Duodenal mucosa (tissue), 2 donors: ENCODE data around the gene ABR.

ENCODE experiments used
- H3K27ac ChIP-seq: one replicate; pipeline ENCODE4 v1.7.0; 2013; ENCODE audit warnings: low read depth, low read length
- H3K27me3 ChIP-seq, 2 donors: one replicate each; pipeline ENCODE4 v1.7.0; 2013; ENCODE audit warnings: low read length in 2 of 2, control low read depth in 1 of 2; ENCODE audit not compliant: insufficient read depth in 2 of 2, control insufficient read depth in 1 of 2
- H3K36me3 ChIP-seq, 2 donors: one replicate each; pipeline ENCODE4 v1.7.0; 2013; ENCODE audit warnings: low read length in 2 of 2, control low read depth in 1 of 2; ENCODE audit not compliant: insufficient read depth in 2 of 2, control insufficient read depth in 1 of 2
- H3K4me1 ChIP-seq, 2 donors: one replicate each; pipeline ENCODE4 v1.7.0; 2013; ENCODE audit warnings: low read length in 2 of 2, control low read depth in 1 of 2; ENCODE audit not compliant: insufficient read depth in 2 of 2, control insufficient read depth in 1 of 2
- H3K4me3 ChIP-seq, 2 donors: one replicate each; pipeline ENCODE4 v1.7.0; 2013; ENCODE audit warnings: low read length in 2 of 2, low read depth in 1 of 2
- H3K9ac ChIP-seq, 2 donors: one replicate each; pipeline ENCODE4 v1.7.0; 2013; ENCODE audit warnings: low read length in 2 of 2, low read depth in 1 of 2
- H3K9me3 ChIP-seq, 2 donors: one replicate each; pipeline ENCODE4 v1.7.0; 2013; ENCODE audit warnings: low read length in 2 of 2, control low read depth in 1 of 2; ENCODE audit not compliant: control insufficient read depth in 1 of 2

The ABR gene

GRCh38 chr17:1011138-1011537, 168.6 kb downstream of the ABR start:
- Histone ChIP-seq H3K4me3 (no peak overlapping the region), H3K36me3 (peaks cover 35 to 65% of the 10 kb centered on the region in 2 donors), H3K9ac (no peak overlapping the region), H3K4me1 (no peaks in the 10 kb centered on the region), H3K27ac (no peak overlapping the region), H3K9me3 (no peaks in the 10 kb centered on the region), H3K27me3 (no peaks in the 10 kb centered on the region)

DNA sequence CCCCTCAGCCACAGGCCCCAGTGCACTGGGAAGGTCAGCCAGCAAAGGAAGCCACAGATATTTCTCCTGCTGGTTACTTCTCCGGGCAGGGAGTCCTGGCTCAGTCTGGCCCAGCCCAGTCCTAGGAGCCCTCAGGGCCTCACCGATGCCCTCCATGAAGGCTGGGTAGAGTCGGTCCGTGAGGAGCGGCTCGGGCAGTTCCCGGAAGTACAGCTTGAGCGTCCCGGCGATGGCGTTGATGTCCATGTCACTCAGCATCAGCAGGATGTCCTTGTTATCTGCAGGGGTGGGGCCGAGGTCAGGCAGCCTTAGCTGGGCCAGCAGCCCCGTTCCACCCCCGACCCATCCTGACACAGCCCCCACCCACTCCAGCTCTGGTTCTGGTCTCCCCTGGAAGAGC, 169.2 kb downstream of the ABR start:
- peaks cover 36 to 71% of the 10 kb centered on the region in 2 donors for H3K36me3 ChIP-seq

GRCh38 chr17:1010086-1010450, 169.7 kb downstream of the ABR start:
- Histone ChIP-seq H3K36me3 (peaks cover 38 to 76% of the 10 kb centered on the region in 2 donors), H3K4me3 (no peak overlapping the region), H3K4me1 (no peaks in the 10 kb centered on the region), H3K9me3 (no peaks in the 10 kb centered on the region), H3K27me3 (no peaks in the 10 kb centered on the region), H3K27ac (no peak overlapping the region), H3K9ac (no peak overlapping the region)

More for the DNA sequence above, 169.2 kb downstream of the ABR start:
- Histone ChIP-seq H3K9me3 (no peaks in the 10 kb centered on the region), H3K4me1 (no peaks in the 10 kb centered on the region), H3K4me3 (no peak overlapping the region), H3K27me3 (no peaks in the 10 kb centered on the region), H3K27ac (no peak overlapping the region), H3K9ac (no peak overlapping the region)

DNA sequence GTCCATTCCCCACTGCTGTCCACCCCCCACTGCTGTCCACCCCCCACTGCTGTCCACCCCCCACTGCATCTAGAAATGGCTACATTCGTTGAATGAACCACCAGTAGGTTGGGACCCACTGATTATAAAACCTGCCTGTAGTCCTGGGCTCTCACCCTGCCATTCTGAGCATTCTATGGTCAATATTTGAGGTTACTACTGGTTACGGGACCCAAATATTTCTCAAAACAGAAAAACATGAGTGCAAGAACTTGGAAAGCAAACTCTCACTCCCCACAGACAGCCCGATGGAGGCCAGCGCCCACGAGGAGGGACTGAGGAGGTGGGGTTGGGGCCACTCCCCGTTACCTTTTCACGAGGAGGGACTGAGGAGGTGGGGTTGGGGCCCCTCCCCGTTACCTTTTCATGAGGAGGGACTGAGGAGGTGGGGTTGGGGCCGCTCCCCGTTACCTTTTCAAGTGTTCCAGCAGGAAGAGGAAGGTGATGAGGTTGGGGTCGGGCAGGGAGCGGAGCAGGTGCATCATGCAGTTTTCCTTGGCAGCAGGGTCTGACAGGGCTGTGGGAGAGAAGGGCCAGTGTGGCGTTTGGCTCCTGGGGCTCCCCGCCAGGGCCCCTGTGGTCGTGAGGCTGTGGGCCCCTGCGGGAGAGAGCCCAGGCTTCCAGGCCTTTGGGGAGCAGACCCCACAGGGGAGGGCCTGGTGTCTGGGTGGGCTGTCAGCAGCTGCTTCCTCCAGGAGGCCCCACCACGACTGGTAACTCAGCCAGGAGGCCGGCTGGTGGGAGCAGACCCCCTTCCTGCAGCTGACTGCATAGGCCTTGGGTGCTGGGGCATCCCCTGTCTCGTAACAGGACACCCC, 170.3 kb downstream of the ABR start:
- H3K36me3 ChIP-seq, result peaks cover 41 to 82% of the 10 kb centered on the region in 2 donors
- no peaks in the 10 kb centered on the region for H3K4me1 ChIP-seq
- H3K27me3 ChIP-seq, result no peaks in the 10 kb centered on the region
- H3K9ac ChIP-seq, result no peak overlapping the region
- H3K9me3 ChIP-seq, result no peaks in the 10 kb centered on the region
- H3K27ac ChIP-seq, result no peak overlapping the region
- H3K4me3 ChIP-seq, result no peak overlapping the region

- no peak overlapping the region for H3K9ac ChIP-seq
- peaks cover 48 to 91% of the 10 kb centered on the region in 2 donors for H3K36me3 ChIP-seq
- H3K9me3 ChIP-seq, result no peaks in the 10 kb centered on the region
- no peaks in the 10 kb centered on the region for H3K27me3 ChIP-seq
- H3K4me1 ChIP-seq, result peaks cover 0 to 9% of the 10 kb centered on the region in 2 donors
- H3K4me3 ChIP-seq, result no peak overlapping the region
- H3K27ac ChIP-seq, result no peak overlapping the region
These were observed 171.6 kb downstream of the ABR start for GRCh38 chr17:1008008-1008761.

DNA sequence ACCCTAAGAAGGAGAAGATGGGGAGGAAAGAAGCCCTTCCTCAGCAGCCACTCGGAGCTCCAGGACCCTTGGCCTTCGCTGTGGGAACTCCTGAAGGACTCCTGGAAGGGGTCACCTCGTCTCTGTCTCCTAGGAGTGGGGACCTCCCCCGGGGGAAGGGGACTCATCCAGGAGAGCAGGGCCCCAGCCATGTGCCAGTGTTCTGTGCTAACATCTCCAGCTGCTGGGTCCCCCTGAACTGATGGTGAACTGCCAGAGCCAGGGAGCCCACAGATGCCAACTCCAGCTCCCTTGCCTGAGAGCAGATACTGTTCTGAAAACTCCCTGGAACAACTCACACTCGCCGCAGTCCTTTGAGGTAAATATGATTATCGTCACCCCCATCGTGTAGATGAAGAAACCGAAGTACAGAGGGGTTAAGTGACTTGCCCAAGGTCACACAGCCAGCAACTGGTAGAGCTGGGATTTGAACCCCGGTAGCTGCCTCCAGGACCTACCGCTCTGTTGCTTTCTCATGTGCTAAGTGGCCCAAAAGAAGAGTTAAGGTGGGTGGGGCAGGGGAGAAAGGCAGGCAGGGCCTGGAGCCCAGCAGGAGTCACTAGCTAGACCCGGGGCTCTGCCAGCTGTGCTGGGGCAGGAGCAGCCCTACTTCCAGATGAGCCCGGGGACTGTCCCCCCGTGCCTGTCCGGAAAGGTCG, 172.3 kb downstream of the ABR start:
- Histone ChIP-seq H3K9me3 (no peaks in the 10 kb centered on the region), H3K27ac (no peak overlapping the region), H3K4me3 (no peak overlapping the region), H3K36me3 (peaks cover 51 to 91% of the 10 kb centered on the region in 2 donors), H3K9ac (no peak overlapping the region), H3K27me3 (no peaks in the 10 kb centered on the region), H3K4me1 (peaks cover 2 to 15% of the 10 kb centered on the region in 2 donors)

GRCh38 chr17:1006054-1006453, 173.7 kb downstream of the ABR start:
- no peaks in the 10 kb centered on the region for H3K9me3 ChIP-seq
- no peaks in the 10 kb centered on the region for H3K27me3 ChIP-seq
- H3K4me1 ChIP-seq, result peaks cover 7 to 28% of the 10 kb centered on the region in 2 donors
- H3K36me3 ChIP-seq, result peaks cover 59 to 92% of the 10 kb centered on the region in 2 donors
- H3K27ac ChIP-seq, result peak overlapping the region; percentile 20
- no peak overlapping the region for H3K9ac ChIP-seq
- no peak overlapping the region for H3K4me3 ChIP-seq

DNA sequence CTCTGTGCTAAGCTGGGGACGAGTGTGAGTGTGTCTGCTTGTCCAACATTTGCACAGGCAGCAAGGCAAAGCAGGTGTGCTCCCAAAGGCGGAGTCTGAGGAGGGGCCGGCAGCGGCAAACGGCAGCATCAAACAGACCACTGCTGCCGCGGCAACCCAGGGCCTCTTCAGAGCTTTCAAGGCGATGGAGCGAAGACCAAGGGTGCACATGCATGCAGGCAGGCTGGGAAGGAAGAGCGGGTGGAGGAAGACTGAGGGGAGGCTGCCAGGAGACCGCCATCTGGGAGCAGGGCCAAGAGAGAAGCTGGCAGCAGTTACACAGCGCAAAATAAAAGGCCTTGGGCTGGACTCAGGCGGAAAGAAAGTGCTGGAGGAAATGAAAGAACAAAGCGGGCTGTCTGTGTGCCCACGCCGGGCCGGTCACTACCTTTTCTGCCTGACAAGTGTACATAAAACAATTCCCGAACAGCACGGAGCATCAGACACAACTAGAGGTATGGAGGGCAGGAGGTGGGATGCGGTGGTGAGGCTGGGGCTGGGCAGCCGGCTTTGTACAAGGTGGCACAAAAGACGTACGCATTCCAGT, 174.3 kb downstream of the ABR start:
- peaks cover 54 to 92% of the 10 kb centered on the region in 2 donors for H3K36me3 ChIP-seq
- no peak overlapping the region for H3K9ac ChIP-seq
- H3K27me3 ChIP-seq, result no peaks in the 10 kb centered on the region
- no peak overlapping the region for H3K27ac ChIP-seq
- H3K4me3 ChIP-seq, result no peak overlapping the region
- H3K9me3 ChIP-seq, result no peaks in the 10 kb centered on the region
- H3K4me1 ChIP-seq, result peaks cover 7 to 33% of the 10 kb centered on the region in 2 donors

DNA sequence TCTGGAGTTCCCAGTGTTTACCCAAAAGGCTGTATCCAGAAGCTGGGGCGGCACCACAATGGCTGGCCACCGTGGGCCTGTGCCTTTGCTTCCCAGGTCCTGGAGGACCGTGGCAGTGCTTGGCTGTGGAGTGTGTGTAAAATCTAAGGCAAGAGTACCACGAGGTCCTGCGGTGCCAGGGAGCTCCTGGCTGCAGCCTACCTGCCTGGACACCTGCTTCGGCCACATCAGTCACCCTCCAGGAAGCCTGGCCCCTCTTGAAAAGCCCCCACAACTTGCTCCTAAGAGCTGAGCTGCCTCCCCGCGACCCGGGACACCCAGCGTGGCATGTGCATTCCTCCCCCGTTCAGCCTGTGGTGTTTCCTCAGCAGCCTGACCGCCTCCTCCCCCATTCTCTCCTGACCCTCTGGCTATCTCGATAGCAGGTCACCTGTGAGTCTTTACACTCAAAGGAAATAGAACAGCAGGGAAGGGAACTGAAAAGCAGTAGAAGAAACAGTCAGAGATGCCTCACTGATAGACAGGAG, 174.9 kb downstream of the ABR start:
- Histone ChIP-seq H3K27ac (no peak overlapping the region), H3K4me1 (peaks cover 7 to 34% of the 10 kb centered on the region in 2 donors), H3K27me3 (no peaks in the 10 kb centered on the region), H3K9me3 (no peaks in the 10 kb centered on the region), H3K4me3 (no peak overlapping the region), H3K9ac (no peak overlapping the region), H3K36me3 (peaks cover 48 to 89% of the 10 kb centered on the region in 2 donors)
